Esophagus muscularis mucosa (tissue), 4 donors: Measurements from ENCODE around the gene MYH10. TPM values are rescaled to one million over a fixed set of nuclear protein-coding genes. Genes with fewer than 3 reads are reported as not detected.

ENCODE experiments used
- DNase-seq: peaks from one replicate; pipeline ENCODE4 v3.0.0-alpha.2; 2017; ENCODE audit errors: extremely low spot score
- H3K27ac ChIP-seq, 4 donors: fragments of 200-600 bp; sonication (generic); replicated peaks in 1 of 4; 1 replicate in 3 of 4; 2 replicates in 1 of 4; pipeline ENCODE4 v1.5.1; 2016 to 2019; ENCODE audit warnings: mild to moderate bottlenecking in 1 of 4
- H3K27me3 ChIP-seq, 4 donors: fragments of 200-600 bp; sonication (generic); one replicate each; pipeline versions ENCODE4 v1.5.1 to v1.6.0; 2016 to 2019
- H3K36me3 ChIP-seq, 4 donors: fragments of 200-600 bp; sonication (generic); one replicate each; pipeline ENCODE4 v1.5.1; 2016 to 2019
- H3K4me1 ChIP-seq, 4 donors: fragments of 200-600 bp; sonication (generic); one replicate each; pipeline ENCODE4 v1.5.1; 2016 to 2019
- H3K4me3 ChIP-seq, 4 donors: fragments of 200-600 bp; sonication (generic); 1 replicate in 2 of 4; 2 replicates in 2 of 4; pipeline ENCODE4 v1.5.1; 2016 to 2019; ENCODE audit warnings: mild to moderate bottlenecking in 4 of 4, moderate library complexity in 1 of 4
- H3K9me3 ChIP-seq, 4 donors: fragments of 200-600 bp; sonication (generic); 1 replicate in 3 of 4; 2 replicates in 1 of 4; pipeline ENCODE4 v1.5.1; 2016 to 2019
- EP300 ChIP-seq: sonication (generic); formaldehyde crosslinking; IDR thresholded peaks from one replicate; pipeline ENCODE4 v1.6.1; 2017; ENCODE audit warnings: antibody characterized with exemption
- POLR2A ChIP-seq: fragments of 450-650 bp; IDR thresholded peaks from one replicate; pipeline ENCODE4 v1.6.1; 2017; ENCODE audit warnings: antibody characterized with exemption, moderate library complexity, mild to moderate bottlenecking, low read depth
- POLR2AphosphoS5 ChIP-seq, 2 donors: sonication (generic); formaldehyde crosslinking; IDR thresholded peaks; one replicate each; pipeline ENCODE4 v1.6.1; 2017; ENCODE audit warnings: antibody characterized with exemption in 2 of 2
- WGBS: methylation state at CpG from one replicate; pipeline ENCODE4 v1.1.5; 2018; 5-methylcytosine and 5-hydroxymethylcytosine counted together
- intact Hi-C: fragments of 100-400 bp; cut with DNase I; formaldehyde crosslinking; loops from one replicate; pipeline ENCODE4 v1.15.1; 2023
- total RNA-seq, 4 donors: library from RNA; depleted of rRNA; stranded (reverse); fragments of >200 nt; gene quantifications; one replicate each; pipeline versions ENCODE4 v1.1.0 to v1.2.1, GENCODE V29; 2016
- TF ChIP-seq, protein P1 (sequence below), 3 experiments: fragments of 200-600 bp in 2 of 3; fragments of 450-650 bp in 1 of 3; sonication (generic) in 2 of 3; IDR thresholded peaks; one replicate each; pipeline ENCODE4 v1.5.1; 2017 to 2019; ENCODE audit warnings: antibody characterized with exemption in 3 of 3, mild to moderate bottlenecking in 2 of 3, moderate library complexity in 1 of 3

The MYH10 gene
- total RNA-seq, 4 donors from 2014 or later, result 18.9 to 42.0 (median 29.3) TPM

DNA sequence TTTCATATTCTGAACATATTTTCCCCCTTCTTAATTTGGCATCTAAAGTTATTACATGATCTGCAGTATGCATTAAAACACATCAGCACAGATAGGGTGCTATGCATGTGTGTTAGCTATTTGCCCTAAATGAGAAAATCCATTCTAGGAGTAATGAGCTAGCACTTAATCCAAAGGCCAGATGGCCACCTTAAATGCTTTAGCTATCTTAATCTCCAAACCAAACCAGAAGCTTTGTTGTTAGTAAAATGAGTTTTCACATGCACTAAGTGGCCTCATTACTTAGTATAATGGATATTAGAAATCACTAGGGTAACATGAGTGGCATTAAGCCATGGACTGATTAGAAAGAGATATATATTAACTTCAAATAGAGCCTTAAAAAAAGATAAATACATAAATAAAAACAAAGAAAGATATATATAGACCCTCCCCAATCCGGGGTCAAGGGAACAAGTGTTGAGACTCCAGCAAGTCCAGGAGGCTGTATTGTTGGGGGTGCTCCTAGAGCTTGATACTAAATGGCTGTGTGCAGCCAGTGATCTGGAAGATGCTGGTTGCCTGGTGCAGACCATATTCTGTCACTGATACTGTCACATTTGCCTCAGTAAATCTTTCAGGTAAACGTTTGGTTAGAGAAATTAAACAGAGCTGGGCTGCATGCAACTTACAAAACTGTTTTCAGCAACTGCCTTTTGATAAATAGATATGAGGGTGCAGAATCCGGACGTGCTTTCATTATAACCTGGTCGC lies 67.3 kb downstream of the MYH10 start:
- H3K27me3 ChIP-seq, result no peaks in the 10 kb centered on the region
- no peak for DNase-seq
- intact Hi-C loops, result no loop called here
- 54% methylated on average over 5 of the region's 5 CpGs for WGBS
- H3K4me3 ChIP-seq, result no peak overlapping the region
- no peak for TF ChIP-seq POLR2A
- TF ChIP-seq, protein P1, sequence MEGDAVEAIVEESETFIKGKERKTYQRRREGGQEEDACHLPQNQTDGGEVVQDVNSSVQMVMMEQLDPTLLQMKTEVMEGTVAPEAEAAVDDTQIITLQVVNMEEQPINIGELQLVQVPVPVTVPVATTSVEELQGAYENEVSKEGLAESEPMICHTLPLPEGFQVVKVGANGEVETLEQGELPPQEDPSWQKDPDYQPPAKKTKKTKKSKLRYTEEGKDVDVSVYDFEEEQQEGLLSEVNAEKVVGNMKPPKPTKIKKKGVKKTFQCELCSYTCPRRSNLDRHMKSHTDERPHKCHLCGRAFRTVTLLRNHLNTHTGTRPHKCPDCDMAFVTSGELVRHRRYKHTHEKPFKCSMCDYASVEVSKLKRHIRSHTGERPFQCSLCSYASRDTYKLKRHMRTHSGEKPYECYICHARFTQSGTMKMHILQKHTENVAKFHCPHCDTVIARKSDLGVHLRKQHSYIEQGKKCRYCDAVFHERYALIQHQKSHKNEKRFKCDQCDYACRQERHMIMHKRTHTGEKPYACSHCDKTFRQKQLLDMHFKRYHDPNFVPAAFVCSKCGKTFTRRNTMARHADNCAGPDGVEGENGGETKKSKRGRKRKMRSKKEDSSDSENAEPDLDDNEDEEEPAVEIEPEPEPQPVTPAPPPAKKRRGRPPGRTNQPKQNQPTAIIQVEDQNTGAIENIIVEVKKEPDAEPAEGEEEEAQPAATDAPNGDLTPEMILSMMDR (IDR thresholded peaks at IDR 0.05), result no peak
- TF ChIP-seq EP300, result no peak
- TF ChIP-seq POLR2AphosphoS5 (IDR thresholded peaks at IDR 0.05), result no peak
- H3K9me3 ChIP-seq, result no peaks in the 10 kb centered on the region
- H3K27ac ChIP-seq, result no peak overlapping the region
- H3K36me3 ChIP-seq, result peaks cover 0 to 26% (median 10%) of the 10 kb centered on the region in 4 donors
- peaks cover 0 to 14% (median 10%) of the 10 kb centered on the region in 4 donors for H3K4me1 ChIP-seq

DNA sequence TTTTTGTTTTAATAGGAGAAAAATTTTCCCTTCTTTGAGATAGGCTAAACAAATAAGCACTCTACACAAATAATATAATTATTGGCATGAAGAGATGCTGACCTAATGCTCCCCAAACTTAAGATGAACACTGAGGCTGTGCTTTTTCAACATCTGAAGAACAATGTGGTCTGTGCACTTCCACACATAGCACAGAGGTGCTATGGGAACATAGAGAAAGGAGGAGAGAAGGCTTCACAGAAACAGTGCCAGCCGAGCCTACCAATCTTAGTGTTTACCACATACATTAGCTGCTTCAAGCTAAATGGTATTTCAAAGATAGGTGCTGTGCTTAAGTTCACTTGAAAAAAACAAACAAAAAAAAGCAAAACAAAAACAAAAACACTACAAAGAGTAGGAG lies 72.4 kb downstream of the MYH10 start:
- 100% methylated on average over 1 of the region's 1 CpG for WGBS
- Histone ChIP-seq H3K9me3 (no peaks in the 10 kb centered on the region), H3K27ac (no peak overlapping the region), H3K27me3 (no peaks in the 10 kb centered on the region), H3K4me3 (no peak overlapping the region), H3K4me1 (peaks cover 0 to under 1% (median 0%) of the 10 kb centered on the region in 4 donors), H3K36me3 (peaks cover 0 to 11% (median 5%) of the 10 kb centered on the region in 4 donors)
- intact Hi-C loops, result no loop called here
- TF ChIP-seq, protein P1 (IDR thresholded peaks at IDR 0.05), result no peak
- TF ChIP-seq POLR2A, result no peak
- TF ChIP-seq POLR2AphosphoS5 (IDR thresholded peaks at IDR 0.05), result no peak
- no peak for TF ChIP-seq EP300
- DNase-seq, result no peak

DNA sequence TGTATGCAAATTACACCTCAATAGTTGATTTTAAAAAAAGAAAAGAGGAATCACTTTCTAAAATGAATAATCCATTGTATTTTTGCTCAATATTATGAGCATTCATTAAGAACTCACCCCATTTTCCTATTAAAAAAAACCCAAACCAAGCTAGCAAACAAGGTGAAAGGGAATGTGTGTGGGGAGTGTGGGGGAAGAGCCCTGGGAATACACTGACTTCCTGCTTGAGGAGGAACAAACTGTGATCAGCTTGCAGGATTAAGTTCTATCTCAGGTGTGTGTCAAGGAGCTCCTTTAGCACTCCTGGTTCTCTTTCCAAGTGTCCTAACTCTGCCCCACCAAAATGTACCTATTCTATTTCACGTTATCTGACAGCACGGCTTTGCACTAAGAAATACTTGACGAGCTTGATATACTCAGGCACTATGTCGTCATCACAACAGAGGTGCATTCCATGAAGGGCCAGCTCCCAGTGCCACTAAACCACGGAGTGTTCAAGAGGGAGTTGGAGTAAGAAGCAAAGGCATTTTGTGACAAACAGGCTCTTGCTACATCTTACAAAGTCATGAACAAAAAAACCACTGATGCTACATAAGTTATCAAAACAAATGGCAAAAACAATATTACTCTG lies 73.2 kb downstream of the MYH10 start:
- DNase-seq, result no peak
- Histone ChIP-seq H3K4me1 (no peaks in the 10 kb centered on the region), H3K27me3 (no peaks in the 10 kb centered on the region), H3K27ac (no peak overlapping the region), H3K4me3 (no peak overlapping the region), H3K36me3 (peaks cover 0 to 16% (median 6%) of the 10 kb centered on the region in 4 donors), H3K9me3 (no peaks in the 10 kb centered on the region)
- TF ChIP-seq, protein P1 (IDR thresholded peaks at IDR 0.05), result no peak
- TF ChIP-seq EP300, result no peak
- TF ChIP-seq POLR2A, result no peak
- TF ChIP-seq POLR2AphosphoS5 (IDR thresholded peaks at IDR 0.05), result no peak
- intact Hi-C loops, result no loop called here
- WGBS, result 97% methylated on average over 5 of the region's 5 CpGs

DNA sequence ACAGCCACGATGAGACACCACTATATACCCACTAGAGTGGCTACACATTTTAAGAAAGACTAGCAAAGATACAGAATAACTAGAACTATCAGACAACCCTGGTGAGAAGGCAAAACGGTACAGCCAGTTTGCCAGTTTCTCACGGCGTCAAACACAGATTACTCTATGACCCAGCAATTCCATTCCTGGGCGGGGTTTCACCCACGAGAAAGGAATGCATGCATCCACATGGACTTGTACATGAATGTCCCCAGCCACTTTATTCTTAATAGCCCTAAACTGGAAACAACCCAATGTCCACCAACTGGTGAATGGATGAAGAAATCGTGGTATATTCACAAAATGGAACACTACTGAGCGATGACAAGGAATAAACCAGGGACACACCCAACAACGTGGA lies 74.5 kb downstream of the MYH10 start:
- no peaks in the 10 kb centered on the region for H3K9me3 ChIP-seq
- no peak overlapping the region for H3K4me3 ChIP-seq
- no peak for DNase-seq
- 88% methylated on average over 9 of the region's 9 CpGs for WGBS
- no peak overlapping the region for H3K27ac ChIP-seq
- intact Hi-C loops, result no loop called here
- no peaks in the 10 kb centered on the region for H3K27me3 ChIP-seq
- peaks cover 0 to 21% (median 9%) of the 10 kb centered on the region in 4 donors for H3K36me3 ChIP-seq
- H3K4me1 ChIP-seq, result no peaks in the 10 kb centered on the region
- TF ChIP-seq POLR2A, result no peak
- TF ChIP-seq, protein P1 (IDR thresholded peaks at IDR 0.05), result no peak
- TF ChIP-seq EP300, result no peak
- TF ChIP-seq POLR2AphosphoS5 (IDR thresholded peaks at IDR 0.05), result no peak
